AG04449 (cell line): ENCODE data around the gene CTDSPL.

Experiments
- CTCF ChIA-PET: fragments of 350-600 bp; formaldehyde crosslinking; extraction: SDS; loops from one replicate; lab custom pipeline; 2021; ENCODE audit warnings: antibody characterized with exemption; lab: Yijun Ruan, JAX
- POLR2A ChIA-PET: fragments of 400-600, 350-600 bp; formaldehyde crosslinking; extraction: SDS; loops from one replicate; lab custom pipeline; 2020; ENCODE audit warnings: antibody characterized with exemption, inconsistent platforms; lab: Yijun Ruan, JAX
- DNase-seq: peaks from one replicate; pipeline ENCODE4 v3.0.0-alpha.2; 2010; ENCODE audit warnings: low read depth, low spot score
- H3K4me3 ChIP-seq: 2 replicates; pipeline ENCODE4 v1.5.1; 2011; ENCODE audit warnings: low read depth, mild to moderate bottlenecking, control low read depth, low read length
- TF ChIP-seq, protein P1 (sequence below): IDR thresholded peaks from one replicate; pipeline ENCODE4 v1.5.1; 2011; ENCODE audit warnings: mild to moderate bottlenecking, moderate library complexity, low read length, control low read depth, inconsistent platforms; ENCODE audit not compliant: insufficient read depth; ENCODE audit errors: missing control alignments

The CTDSPL gene

DNA sequence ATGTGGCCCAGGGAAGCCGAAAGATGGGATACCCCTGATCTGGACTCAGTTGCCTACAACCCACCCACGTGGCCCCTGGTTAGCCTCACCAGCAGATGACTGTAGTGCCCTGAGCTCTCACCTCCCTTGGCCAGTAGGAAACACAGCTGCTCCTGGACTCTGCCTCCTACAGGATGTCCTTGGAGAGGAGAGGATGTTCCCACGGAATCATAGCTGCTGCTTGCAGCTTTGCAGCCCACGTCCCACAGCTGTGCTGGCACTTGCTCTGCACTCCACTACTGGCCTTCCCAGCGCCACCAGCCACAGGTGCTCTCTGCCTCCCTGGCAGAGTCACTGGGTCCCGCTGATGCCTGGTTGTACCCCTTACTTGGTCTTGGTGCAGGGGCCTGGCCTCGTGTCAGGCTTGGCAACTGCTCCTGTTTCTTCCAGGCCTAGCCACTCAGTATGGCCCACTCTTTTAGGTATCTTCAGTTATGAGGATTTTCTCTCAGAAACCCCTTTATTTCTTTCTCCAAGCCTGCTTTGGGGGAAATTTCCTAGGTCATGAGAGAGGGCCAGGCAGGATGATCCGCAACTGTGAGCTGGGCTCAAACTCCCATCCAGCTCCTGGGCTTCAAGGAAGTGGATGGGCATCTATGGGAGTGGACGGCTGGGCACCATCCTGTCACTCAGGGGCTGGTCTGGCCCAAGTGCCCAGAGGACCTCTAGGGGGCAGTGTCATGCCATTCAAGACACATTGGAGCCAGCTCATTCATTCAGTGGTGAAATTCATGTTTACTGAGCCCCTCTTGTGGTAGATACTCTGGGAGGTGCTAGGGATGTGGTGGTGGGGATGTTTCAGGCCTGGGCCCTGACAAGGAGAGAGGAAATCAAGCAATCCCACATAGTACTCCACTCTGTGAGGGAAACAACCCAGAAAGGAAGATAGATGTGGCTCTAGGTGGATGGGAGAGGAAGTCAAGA, 112.7 kb downstream of the CTDSPL start:
- TF ChIP-seq, protein P1, sequence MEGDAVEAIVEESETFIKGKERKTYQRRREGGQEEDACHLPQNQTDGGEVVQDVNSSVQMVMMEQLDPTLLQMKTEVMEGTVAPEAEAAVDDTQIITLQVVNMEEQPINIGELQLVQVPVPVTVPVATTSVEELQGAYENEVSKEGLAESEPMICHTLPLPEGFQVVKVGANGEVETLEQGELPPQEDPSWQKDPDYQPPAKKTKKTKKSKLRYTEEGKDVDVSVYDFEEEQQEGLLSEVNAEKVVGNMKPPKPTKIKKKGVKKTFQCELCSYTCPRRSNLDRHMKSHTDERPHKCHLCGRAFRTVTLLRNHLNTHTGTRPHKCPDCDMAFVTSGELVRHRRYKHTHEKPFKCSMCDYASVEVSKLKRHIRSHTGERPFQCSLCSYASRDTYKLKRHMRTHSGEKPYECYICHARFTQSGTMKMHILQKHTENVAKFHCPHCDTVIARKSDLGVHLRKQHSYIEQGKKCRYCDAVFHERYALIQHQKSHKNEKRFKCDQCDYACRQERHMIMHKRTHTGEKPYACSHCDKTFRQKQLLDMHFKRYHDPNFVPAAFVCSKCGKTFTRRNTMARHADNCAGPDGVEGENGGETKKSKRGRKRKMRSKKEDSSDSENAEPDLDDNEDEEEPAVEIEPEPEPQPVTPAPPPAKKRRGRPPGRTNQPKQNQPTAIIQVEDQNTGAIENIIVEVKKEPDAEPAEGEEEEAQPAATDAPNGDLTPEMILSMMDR = peak; percentile 84
- ChIA-PET CTCF (interaction anchor here (0.6 to 9.8 kb wide), 34 partner anchors 8 to 506 kb away, joined by 3 to 145 read pairs (median 4); partner anchors contain the start of genes VILL and XYLB), POLR2A (no interaction called here)
- no peak for DNase-seq
- H3K4me3 ChIP-seq = no peak overlapping the region

DNA sequence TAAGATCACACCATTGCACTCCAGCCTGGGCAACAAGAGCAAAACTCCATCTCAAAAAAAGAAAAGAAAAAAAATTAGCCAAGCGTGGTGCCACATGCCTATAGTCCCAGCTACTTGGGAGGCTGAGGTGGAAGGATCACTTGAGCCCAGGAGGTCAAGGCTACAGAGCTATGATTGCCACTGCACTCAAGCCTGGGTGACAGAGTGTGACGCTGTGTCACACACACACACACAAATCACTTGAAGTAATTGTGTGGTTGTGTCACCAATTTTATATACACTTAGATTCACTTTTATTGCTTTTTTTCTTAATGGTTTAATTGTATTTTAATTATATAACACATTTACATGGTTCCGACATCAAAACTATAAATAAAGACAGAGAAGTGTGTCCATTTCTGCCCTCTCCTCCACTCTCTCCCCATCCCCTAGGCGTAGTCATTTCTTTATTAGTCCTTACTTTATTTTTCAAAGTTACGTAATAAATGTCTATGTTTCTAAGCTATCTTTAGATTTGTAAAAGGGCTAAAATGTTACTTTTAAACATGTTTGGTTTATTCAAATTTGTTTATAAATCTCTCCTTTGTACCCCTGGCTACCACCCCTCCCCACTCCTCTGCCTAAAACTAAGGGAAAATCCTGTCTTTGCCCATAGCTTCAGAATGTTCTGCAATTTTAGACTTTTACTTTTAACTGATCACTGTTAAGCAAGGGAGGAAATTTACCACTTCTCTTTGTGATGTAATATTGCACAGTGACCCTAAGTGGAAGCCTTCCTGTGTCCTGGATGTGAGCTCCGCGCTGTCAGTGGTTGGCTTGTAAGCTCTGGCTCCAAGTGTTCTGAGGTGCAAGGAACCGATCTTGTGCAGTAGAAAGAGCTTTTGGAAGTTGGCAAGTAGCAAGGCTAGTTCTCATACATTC, 118.1 kb downstream of the CTDSPL start:
- ChIA-PET CTCF (interaction anchor here (0.7 to 9.8 kb wide), 6 partner anchors 9 to 24 kb away, joined by 3 to 145 read pairs (median 9); no protein-coding TSS in a partner anchor), POLR2A (no interaction called here)

DNA sequence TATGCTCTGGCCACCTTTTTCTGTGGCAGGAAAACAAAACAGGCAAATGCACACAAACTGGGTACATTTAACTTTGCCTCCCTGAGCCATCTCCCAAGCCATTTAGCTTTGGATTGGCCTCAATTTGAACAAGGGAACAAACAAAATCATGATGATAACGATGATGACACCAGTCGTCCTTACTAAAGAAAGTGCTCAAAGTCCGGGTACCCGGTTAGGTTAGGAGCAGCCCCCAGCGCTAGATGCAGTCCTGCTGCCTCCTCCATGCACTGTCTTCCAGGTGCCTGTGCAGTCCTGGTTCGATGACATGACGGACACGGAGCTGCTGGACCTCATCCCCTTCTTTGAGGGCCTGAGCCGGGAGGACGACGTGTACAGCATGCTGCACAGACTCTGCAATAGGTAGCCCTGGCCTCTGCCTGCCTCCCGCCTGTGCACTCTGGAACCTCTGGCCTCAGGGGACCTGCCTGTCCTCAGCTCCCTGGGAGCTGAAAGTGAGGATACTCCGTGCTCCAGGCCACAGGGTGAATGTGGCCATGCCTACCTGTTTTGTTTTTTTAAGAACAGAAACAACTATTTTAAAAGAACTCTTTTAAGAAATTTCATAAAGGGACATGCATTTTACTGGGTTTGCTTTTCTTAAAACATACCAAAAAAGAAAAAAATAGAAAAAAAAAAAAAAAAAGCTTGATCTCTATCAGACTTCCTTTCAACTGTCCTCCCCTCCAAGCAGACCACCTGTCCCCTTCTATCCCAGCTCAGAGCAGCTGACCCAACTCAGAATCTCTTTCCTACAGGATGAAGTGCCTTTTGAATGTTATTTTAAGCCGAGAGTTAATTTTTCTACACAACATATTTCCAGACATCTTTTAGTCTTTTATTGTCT, 119.0 kb downstream of the CTDSPL start:
- TF ChIP-seq, protein P1 = no peak
- ChIA-PET POLR2A (no interaction called here), CTCF (interaction anchor here (0.8 to 9.8 kb wide), 4 partner anchors 10 to 17 kb away, joined by 3 to 145 read pairs (median 10); no protein-coding TSS in a partner anchor)
- no peak overlapping the region for H3K4me3 ChIP-seq
- no peak for DNase-seq

More for the DNA sequence above, 118.1 kb downstream of the CTDSPL start:
- H3K4me3 ChIP-seq = no peak overlapping the region
- TF ChIP-seq, protein P1 = no peak
- DNase-seq = no peak

DNA sequence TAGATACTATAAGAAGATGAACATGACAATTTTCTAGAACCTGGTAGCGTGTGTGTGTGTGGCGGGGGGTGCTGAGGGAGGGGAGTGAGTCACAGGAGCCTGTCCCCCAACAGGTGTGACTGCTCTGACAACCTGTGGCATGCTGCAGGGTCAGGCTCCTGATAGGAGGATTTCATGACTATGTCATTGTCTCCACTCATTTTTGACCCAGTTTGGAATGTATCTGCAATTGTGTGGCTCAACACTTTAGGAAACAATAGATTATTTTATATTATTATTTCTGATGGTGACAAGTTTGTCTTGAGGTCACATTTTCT, 119.6 kb downstream of the CTDSPL start:
- TF ChIP-seq, protein P1 = no peak
- H3K4me3 ChIP-seq = no peak overlapping the region
- ChIA-PET POLR2A (no interaction called here), CTCF (interaction anchor here (1.2 to 4.4 kb wide), 4 partner anchors 8 to 17 kb away, joined by 3 to 16 read pairs (median 4); no protein-coding TSS in a partner anchor)
- no peak for DNase-seq

DNA sequence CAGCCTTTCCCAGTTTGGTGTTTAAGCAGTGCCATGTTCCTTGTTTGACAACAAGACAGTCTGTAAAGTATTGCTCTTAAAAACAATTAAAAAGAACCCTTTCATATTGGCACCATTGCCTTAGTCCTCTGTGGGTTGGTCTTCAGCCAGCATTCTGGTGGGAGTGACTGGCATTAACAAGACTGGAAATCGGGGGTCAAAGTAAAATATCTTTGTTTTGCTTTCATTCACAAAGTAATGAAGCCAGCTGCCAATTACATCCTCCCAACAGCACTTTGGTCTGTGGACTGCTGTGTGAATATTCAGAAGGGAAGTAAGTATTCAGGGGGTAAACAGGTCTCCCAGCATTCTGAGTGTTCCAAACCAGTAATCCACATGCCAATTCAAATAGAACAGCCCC, 120.7 kb downstream of the CTDSPL start:
- no peak for DNase-seq
- CTCF ChIA-PET = interaction anchor here (0.8 to 4.4 kb wide), 7 partner anchors 9 to 130 kb away, joined by 3 to 16 read pairs (median 4); no protein-coding TSS in a partner anchor
- TF ChIP-seq, protein P1 = no peak
- H3K4me3 ChIP-seq = no peak overlapping the region
- POLR2A ChIA-PET = no interaction called here
